NB4 (cell line): Measurements from ENCODE around the gene EPAS1.

Source experiments
- DNase-seq: peaks from one replicate; pipeline ENCODE4 v3.0.0; 2010; ENCODE audit warnings: low read depth
- H3K4me3 ChIP-seq: one replicate; pipeline ENCODE4 v1.5.1; 2011; ENCODE audit warnings: mild to moderate bottlenecking, low read depth, low read length, moderate library complexity
- CTCF ChIP-seq: IDR thresholded peaks from one replicate; pipeline ENCODE4 v1.5.1; 2012; ENCODE audit warnings: low read depth, low read length
- MYC ChIP-seq: IDR thresholded peaks from 2 replicates; pipeline ENCODE4 v1.6.1; 2011; ENCODE audit warnings: low read depth, low read length
- POLR2A ChIP-seq: IDR thresholded peaks from 2 replicates; pipeline ENCODE4 v1.6.1; 2011; ENCODE audit warnings: mild to moderate bottlenecking; ENCODE audit not compliant: insufficient read length; ENCODE audit errors: extremely low read depth
- TF ChIP-seq, protein P1 (sequence below): IDR thresholded peaks from 2 replicates; pipeline ENCODE4 v1.6.1; 2011; ENCODE audit warnings: low read depth, low read length

EPAS1 gene

DNA sequence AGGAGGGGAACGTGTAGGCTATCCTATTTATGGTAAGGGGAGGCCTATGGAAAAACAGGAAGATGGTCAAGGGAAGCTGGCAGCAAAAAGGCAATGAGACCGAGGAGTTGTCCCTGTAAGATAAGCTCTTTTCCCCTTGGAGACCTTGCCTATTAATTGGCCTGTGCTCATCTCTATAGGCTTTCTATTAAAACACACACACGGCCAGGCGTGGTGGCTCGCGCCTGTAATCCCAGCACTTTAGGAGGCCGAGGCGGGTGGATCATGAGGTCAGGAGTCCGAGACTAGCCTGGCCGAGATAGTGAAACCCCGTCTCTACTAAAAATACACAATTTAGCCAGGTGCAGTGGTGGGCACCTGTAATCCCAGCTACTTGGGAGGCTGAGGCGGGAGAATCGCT, 32.1 kb downstream of the EPAS1 start:
- no peak for DNase-seq
- TF ChIP-seq, protein P1, sequence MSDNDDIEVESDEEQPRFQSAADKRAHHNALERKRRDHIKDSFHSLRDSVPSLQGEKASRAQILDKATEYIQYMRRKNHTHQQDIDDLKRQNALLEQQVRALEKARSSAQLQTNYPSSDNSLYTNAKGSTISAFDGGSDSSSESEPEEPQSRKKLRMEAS = no peak
- TF ChIP-seq MYC (no peak), POLR2A (no peak), CTCF (no peak)

GRCh38 chr2:46329803-46330775, 32.9 kb downstream of the EPAS1 start:
- DNase-seq = no peak
- TF ChIP-seq, protein P1 = no peak
- TF ChIP-seq CTCF (no peak), POLR2A (no peak), MYC (no peak)
- no peak overlapping the region for H3K4me3 ChIP-seq

More for the DNA sequence above, 32.1 kb downstream of the EPAS1 start:
- no peak overlapping the region for H3K4me3 ChIP-seq

DNA sequence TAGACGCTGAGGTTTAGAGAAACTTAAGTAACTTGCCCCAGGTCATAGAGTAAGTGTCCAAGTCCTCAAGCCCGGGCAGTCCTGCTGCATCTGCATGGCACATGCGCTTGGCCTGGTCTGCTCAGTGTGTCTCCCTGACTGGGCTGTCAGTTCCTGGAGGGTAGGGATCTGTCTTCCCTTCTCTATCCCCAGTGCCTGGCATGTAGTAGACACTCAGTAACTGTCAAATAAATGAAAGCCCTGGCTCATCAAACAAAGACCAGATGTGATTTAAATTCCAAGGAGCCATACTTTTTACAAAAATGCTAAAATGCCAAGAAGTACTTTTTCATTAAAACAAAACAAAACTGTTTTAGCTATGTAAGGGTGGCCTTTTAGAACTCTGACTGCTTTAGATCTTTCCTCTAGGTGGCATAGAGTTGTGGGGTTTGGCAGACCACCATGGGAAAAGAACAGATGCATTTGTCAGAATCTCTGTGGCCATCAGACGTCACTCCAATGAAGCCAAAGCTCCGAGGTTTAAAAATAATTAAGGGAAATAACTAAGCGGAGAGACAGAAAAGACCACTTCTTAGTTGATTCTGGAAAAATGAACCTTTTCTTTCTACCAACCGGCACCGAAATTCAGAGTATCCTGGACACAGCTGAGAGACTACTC, 34.0 kb downstream of the EPAS1 start:
- no peak overlapping the region for H3K4me3 ChIP-seq
- TF ChIP-seq, protein P1 = no peak
- TF ChIP-seq MYC (no peak), POLR2A (no peak), CTCF (no peak)
- no peak for DNase-seq

DNA sequence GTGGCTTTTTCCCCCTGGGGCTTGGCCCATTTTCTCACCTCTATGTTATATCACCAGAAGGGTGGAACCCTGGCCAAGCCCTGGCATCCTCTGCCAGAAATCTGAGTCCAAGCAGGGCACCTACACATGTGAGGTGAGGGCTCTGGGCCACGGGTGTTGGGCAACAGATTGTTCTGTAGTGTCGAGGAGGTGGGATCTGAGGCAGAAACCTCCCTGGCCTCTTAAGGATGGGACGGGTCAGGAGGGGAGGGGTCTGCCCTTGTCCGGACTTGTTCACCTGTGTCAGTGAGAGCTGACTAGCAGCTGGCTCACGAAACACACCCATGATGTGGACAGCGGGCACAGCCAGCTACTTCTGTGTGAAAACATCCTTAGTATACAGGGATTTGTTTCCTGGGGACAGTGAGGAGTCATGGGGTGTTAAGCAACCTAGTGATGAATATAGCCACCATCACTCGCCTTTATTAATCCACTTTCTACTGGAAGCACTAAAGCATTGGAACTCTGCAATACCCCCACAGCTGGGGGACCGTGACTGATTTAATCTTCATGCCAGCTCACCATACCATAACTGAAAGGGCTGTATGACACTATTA, 35.6 kb downstream of the EPAS1 start:
- no peak for DNase-seq
- TF ChIP-seq, protein P1 = no peak
- no peak for TF ChIP-seq MYC
- no peak for TF ChIP-seq POLR2A
- TF ChIP-seq CTCF = no peak
- no peak overlapping the region for H3K4me3 ChIP-seq

- TF ChIP-seq POLR2A (no peak), CTCF (no peak), MYC (no peak)
- TF ChIP-seq, protein P1 = no peak
- H3K4me3 ChIP-seq = no peak overlapping the region
- no peak for DNase-seq
Observed at GRCh38 chr2:46333912-46334311, 36.7 kb downstream of the EPAS1 start.
